ENCODE results near the gene IRGC.

The IRGC gene

GRCh38 chr19:43724896-43725295, 9.0 kb downstream of the IRGC start:
- no peak for DNase-seq (ENCODE audit: low read depth)

- DNase-seq (ENCODE audit: low read depth) = no peak
These were observed 9.6 kb downstream of the IRGC start for GRCh38 chr19:43725468-43725867.

GRCh38 chr19:43726736-43727592, 11.1 kb downstream of the IRGC start:
- no peak for DNase-seq (ENCODE audit: low read depth)

GRCh38 chr19:43727593-43727853, 11.6 kb downstream of the IRGC start:
- DNase-seq (ENCODE audit: low read depth) = no peak

- no peak for DNase-seq (ENCODE audit: low read depth)
These were observed 14.0 kb downstream of the IRGC start for GRCh38 chr19:43729919-43730318.

GRCh38 chr19:43731346-43731745, 15.5 kb downstream of the IRGC start:
- DNase-seq (ENCODE audit: low read depth) = no peak

GRCh38 chr19:43731846-43732245, 16.0 kb downstream of the IRGC start:
- no peak for DNase-seq (ENCODE audit: low read depth)

- no peak for DNase-seq (ENCODE audit: low read depth)
These were observed 19.1 kb downstream of the IRGC start for GRCh38 chr19:43735013-43735412.

GRCh38 chr19:43735957-43736356, 20.1 kb downstream of the IRGC start:
- no peak for DNase-seq (ENCODE audit: low read depth)

- DNase-seq (ENCODE audit: low read depth) = no peak
These were observed 22.9 kb downstream of the IRGC start for GRCh38 chr19:43738780-43739211.

GRCh38 chr19:43739439-43740235, 23.8 kb downstream of the IRGC start:
- DNase-seq (ENCODE audit: low read depth) = no peak

GRCh38 chr19:43741075-43741825, 25.4 kb downstream of the IRGC start:
- DNase-seq (ENCODE audit: low read depth) = no peak

GRCh38 chr19:43743059-43743458, 27.2 kb downstream of the IRGC start:
- DNase-seq (ENCODE audit: low read depth) = no peak

- DNase-seq (ENCODE audit: low read depth) = no peak
These were observed 31.8 kb downstream of the IRGC start for GRCh38 chr19:43747557-43748204.

GRCh38 chr19:43748205-43748594, 32.3 kb downstream of the IRGC start:
- no peak for DNase-seq (ENCODE audit: low read depth)

GRCh38 chr19:43748685-43749084, 32.8 kb downstream of the IRGC start:
- DNase-seq (ENCODE audit: low read depth) = no peak

GRCh38 chr19:43749152-43749551, 33.3 kb downstream of the IRGC start:
- no peak for DNase-seq (ENCODE audit: low read depth)

- no peak for DNase-seq (ENCODE audit: low read depth)
These were observed 34.0 kb downstream of the IRGC start for GRCh38 chr19:43749898-43750297.

GRCh38 chr19:43751466-43752220, 35.8 kb downstream of the IRGC start:
- DNase-seq (ENCODE audit: low read depth) = no peak

GRCh38 chr19:43752287-43752875, 36.5 kb downstream of the IRGC start:
- no peak for DNase-seq (ENCODE audit: low read depth)

- DNase-seq (ENCODE audit: low read depth) = no peak
These were observed 38.3 kb downstream of the IRGC start for GRCh38 chr19:43754253-43754502.

Data from activated gamma-delta T cell treated with anti-CD3 and anti-CD28 coated beads, Interleukin-2, amount 50 U/mL, for 16 hours (primary cell).